Nephron progenitor cell (in vitro differentiated cells): ENCODE data around the gene IL18BP.

Experiments
- DNase-seq: peaks from one replicate; pipeline ENCODE4 v3.0.0; 2021
- H3K27ac Mint-ChIP-seq: 2 replicates; pipeline ENCODE4 v1.8.0; 2021; ENCODE audit warnings: mild to moderate bottlenecking, moderate library complexity, mixed read lengths
- H3K27me3 Mint-ChIP-seq: 2 replicates; pipeline ENCODE4 v1.8.0; 2021; ENCODE audit warnings: mild to moderate bottlenecking, low read depth, mixed read lengths; ENCODE audit not compliant: poor library complexity
- H3K36me3 Mint-ChIP-seq: 2 replicates; pipeline ENCODE4 v1.8.0; 2021; ENCODE audit warnings: low read depth, mixed read lengths
- H3K4me1 Mint-ChIP-seq: 2 replicates; pipeline ENCODE4 v1.8.0; 2021; ENCODE audit warnings: mixed read lengths
- H3K4me3 Mint-ChIP-seq: 2 replicates; pipeline ENCODE4 v1.8.0; 2021; ENCODE audit warnings: mild to moderate bottlenecking, moderate library complexity, mixed read lengths
- H3K9me3 Mint-ChIP-seq: 2 replicates; pipeline ENCODE4 v1.8.0; 2021; ENCODE audit warnings: mild to moderate bottlenecking, moderate library complexity, mixed read lengths
- TF ChIP-seq, protein P1 (sequence below): fragments of 200-600 bp; sonication (generic); IDR thresholded peaks from 2 replicates; pipeline ENCODE4 v1.5.0; 2021; ENCODE audit warnings: antibody characterized with exemption

The IL18BP gene

DNA sequence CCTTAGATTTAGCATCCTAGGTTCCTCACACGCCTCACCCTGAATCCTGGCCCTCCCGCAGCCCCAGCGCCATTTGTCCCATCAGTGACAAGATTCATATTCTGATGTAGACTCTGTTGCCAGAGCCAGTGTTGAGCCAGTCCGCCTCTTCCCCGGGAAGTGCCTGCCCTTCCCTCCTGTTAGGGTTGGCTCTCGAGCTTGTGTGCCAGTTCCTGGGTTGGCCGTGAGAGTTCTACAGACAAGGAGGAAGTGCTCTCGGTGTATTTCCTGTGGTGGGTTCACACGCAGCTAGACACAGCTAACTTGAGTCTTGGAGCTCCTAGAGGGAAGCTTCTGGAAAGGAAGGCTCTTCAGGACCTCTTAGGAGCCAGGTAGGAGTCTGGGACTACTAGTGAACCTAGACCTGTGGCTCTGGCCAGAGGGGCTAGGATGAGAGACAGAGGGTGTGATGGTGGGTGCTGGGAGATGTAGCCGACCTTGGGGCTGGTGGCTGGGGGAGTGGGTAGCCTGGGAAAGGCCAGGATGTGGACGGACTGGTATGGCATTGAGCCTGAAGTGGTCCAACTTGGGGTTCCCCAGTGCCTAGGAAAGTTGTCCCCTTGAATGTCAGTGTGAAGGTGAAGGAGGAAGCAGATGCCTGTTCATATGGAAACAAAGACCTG lies at the start of gene IL18BP:
IL18BP (plus strand) TSS at position 261 of the 662 bp plus-strand sequence. CDS start 1,076 bp downstream, outside the sequence.
- Mint-ChIP-seq H3K4me3 (no peak within 1 kb of the TSS), H3K9me3 (no peaks in the 10 kb centered on the region), H3K36me3 (peaks cover 14% of the 10 kb centered on the region), H3K27me3 (no peaks in the 10 kb centered on the region), H3K4me1 (peaks cover 10% of the 10 kb centered on the region), H3K27ac (peak within 1 kb of the TSS; percentile 86)
- TF ChIP-seq, protein P1, sequence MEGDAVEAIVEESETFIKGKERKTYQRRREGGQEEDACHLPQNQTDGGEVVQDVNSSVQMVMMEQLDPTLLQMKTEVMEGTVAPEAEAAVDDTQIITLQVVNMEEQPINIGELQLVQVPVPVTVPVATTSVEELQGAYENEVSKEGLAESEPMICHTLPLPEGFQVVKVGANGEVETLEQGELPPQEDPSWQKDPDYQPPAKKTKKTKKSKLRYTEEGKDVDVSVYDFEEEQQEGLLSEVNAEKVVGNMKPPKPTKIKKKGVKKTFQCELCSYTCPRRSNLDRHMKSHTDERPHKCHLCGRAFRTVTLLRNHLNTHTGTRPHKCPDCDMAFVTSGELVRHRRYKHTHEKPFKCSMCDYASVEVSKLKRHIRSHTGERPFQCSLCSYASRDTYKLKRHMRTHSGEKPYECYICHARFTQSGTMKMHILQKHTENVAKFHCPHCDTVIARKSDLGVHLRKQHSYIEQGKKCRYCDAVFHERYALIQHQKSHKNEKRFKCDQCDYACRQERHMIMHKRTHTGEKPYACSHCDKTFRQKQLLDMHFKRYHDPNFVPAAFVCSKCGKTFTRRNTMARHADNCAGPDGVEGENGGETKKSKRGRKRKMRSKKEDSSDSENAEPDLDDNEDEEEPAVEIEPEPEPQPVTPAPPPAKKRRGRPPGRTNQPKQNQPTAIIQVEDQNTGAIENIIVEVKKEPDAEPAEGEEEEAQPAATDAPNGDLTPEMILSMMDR: no peak
- DNase-seq: no peak

DNA sequence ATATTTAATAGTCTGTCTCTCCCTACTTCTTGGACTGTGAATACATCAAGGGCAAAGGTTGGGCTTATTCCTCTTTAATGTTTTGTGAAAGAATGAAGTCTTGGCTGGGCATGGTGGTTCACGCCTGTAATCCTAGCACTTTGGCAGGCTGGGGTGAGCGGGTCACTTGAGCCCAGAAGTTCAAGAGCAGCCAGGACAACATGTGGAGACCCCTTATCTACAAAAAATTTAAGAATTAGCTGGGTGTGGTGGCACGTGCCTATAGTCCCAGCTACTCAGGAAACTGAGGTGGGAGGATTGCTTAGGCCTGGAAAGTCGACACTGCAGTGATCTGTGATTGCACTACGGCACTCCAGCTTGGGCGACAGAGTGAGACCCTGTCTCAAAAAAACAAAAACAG lies 49.7 kb upstream of the IL18BP start:
- H3K27me3 Mint-ChIP-seq: peaks cover 3% of the 10 kb centered on the region
- no peak overlapping the region for H3K4me3 Mint-ChIP-seq
- DNase-seq: no peak
- H3K4me1 Mint-ChIP-seq: peaks cover 31% of the 10 kb centered on the region
- peaks cover 32% of the 10 kb centered on the region for H3K36me3 Mint-ChIP-seq
- H3K27ac Mint-ChIP-seq: peak overlapping the region; percentile 89
- TF ChIP-seq, protein P1: no peak
- H3K9me3 Mint-ChIP-seq: no peaks in the 10 kb centered on the region

DNA sequence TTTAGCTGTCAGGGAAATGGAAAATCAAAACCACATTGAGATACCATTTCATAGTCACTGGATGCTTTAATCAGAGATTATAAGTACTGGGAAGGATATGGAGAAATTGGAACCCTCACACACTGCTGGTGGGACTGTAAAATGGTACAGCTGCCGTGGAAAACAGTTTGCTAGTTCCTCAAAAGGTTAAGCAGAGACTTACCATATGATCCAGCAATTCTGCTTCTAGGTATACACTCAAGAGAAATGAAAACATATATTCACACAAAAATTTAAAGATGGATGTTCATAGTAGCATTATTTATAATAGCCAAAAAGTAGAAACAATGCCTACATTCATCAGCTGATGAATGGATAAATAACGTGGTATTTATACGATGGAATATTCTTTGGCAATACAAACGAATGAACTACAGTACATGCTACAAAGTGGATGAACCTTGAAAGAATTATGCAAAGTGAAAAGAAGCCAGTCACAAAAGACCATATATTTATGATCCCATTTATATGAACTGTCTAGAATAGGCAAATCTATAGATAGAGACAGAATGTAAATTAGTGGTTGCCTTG lies 46.9 kb upstream of the IL18BP start:
- Mint-ChIP-seq H3K4me3 (no peak overlapping the region), H3K27me3 (peaks cover 3% of the 10 kb centered on the region), H3K9me3 (no peaks in the 10 kb centered on the region), H3K36me3 (peaks cover 19% of the 10 kb centered on the region), H3K27ac (no peak overlapping the region), H3K4me1 (peaks cover 31% of the 10 kb centered on the region)
- DNase-seq: no peak
- TF ChIP-seq, protein P1: no peak

DNA sequence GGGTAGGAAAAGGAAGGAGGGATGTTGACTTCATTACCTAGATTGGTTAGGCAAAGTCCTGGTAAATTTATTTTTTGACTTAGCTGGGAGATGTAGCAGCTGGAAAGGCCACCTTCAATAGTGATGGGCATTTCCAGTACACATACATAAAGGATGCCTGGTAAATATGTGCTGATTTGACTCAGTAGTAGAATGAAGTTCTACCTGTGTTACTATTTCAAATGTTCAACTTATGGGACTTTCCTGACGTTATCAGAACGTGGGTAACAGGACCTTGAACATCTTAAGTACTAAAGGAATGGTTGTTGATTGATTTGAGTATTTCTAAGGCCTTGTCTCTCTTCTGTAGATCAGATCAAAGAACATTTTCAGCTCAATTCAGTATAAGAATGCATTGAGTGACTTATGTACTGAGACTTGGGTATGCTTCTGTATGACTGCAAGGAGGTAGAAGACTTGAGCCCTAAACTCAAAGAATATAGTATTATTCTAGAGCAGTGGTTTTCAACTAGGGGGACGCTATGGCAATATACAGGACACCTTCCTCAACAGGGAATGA lies 42.7 kb upstream of the IL18BP start:
- H3K27ac Mint-ChIP-seq: no peak overlapping the region
- peaks cover 26% of the 10 kb centered on the region for H3K36me3 Mint-ChIP-seq
- TF ChIP-seq, protein P1: no peak
- H3K27me3 Mint-ChIP-seq: peaks cover 3% of the 10 kb centered on the region
- H3K4me3 Mint-ChIP-seq: no peak overlapping the region
- DNase-seq: no peak
- H3K9me3 Mint-ChIP-seq: no peaks in the 10 kb centered on the region
- peaks cover 7% of the 10 kb centered on the region for H3K4me1 Mint-ChIP-seq

DNA sequence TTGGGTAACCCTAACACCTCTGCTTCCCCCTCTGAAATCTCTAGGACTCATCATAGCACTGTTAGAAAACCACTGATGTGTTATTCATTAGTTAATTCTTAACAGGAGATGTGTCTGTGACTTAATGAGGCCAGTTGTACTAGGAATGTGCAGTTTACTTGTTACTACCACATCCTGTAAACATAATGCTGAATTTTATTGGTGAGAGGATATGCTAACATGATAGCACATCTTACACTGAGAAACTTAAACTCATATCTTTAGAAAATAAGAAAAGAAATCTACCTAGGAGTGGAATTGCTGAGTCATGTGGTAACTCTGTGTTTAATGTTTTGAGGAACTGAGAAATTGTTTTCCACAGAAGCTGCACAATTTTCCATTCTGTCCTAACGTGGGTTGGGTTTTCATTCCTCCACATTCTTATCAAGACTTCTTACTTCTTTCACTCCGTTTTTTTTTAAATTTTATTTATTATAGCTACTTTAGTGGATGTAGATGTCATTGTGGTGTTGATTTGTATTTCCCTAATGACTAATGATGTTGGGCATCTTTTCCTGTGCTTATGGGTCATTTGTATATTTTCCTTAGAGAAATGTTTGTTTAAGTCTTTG lies 36.2 kb upstream of the IL18BP start:
- Mint-ChIP-seq H3K36me3 (peaks cover 52% of the 10 kb centered on the region), H3K4me1 (no peaks in the 10 kb centered on the region), H3K27ac (no peak overlapping the region), H3K27me3 (no peaks in the 10 kb centered on the region), H3K9me3 (no peaks in the 10 kb centered on the region), H3K4me3 (no peak overlapping the region)
- TF ChIP-seq, protein P1: no peak
- DNase-seq: no peak
